Measurements from ENCODE around the gene COL23A1.

- TF ChIP-seq CTCF (IDR thresholded peaks at IDR 0.05) (no peak), AFF4 (CRISPR knock-in tag; IDR thresholded peaks at IDR 0.05; ENCODE audit: borderline replicate concordance) (no peak), MLX (CRISPR knock-in tag; IDR thresholded peaks at IDR 0.05) (no peak), NFYB (CRISPR knock-in tag; conservative IDR thresholded peaks at IDR 0.05; ENCODE audit: low read depth) (no peak), USF2 (CRISPR knock-in tag; IDR thresholded peaks at IDR 0.05) (no peak), MYBL2 (CRISPR knock-in tag; IDR thresholded peaks at IDR 0.05) (no peak), ZNF512 (CRISPR knock-in tag; IDR thresholded peaks at IDR 0.05; ENCODE audit: borderline replicate concordance) (no peak), NR3C1 (CRISPR knock-in tag; conservative IDR thresholded peaks at IDR 0.05; ENCODE audit: low read depth) (no peak), MAX (CRISPR knock-in tag; IDR thresholded peaks at IDR 0.05) (no peak), SMAD4 (CRISPR knock-in tag; IDR thresholded peaks at IDR 0.05) (no peak), IRF2 (CRISPR knock-in tag; IDR thresholded peaks at IDR 0.05; ENCODE audit: borderline replicate concordance, low read depth) (no peak), FOXK1 (CRISPR knock-in tag; IDR thresholded peaks at IDR 0.05) (no peak)
Measured at GRCh38 chr5:178472138-178472537, 118.1 kb downstream of the COL23A1 start.
